ENCODE data around the gene BCAS3.

BCAS3 gene

GRCh38 chr17:61412860-61413660, 735.4 kb downstream of the BCAS3 start:
- CTCF ChIA-PET: interaction anchor here (0.5 to 3.1 kb wide), 12 partner anchors 14 to 1057 kb away, joined by 3 to 23 read pairs (median 3); partner anchors contain the start of gene TBX2

GRCh38 chr17:61413661-61414126, 736.0 kb downstream of the BCAS3 start:
- ChIA-PET POLR2A (interaction anchor here (1.1 to 2.1 kb wide), 6 partner anchors 14 to 180 kb away, joined by 3 to 11 read pairs (median 4); partner anchors contain the start of gene TBX2), CTCF (interaction anchor here (0.6 to 3.1 kb wide), 6 partner anchors 14 to 696 kb away, joined by 3 to 23 read pairs (median 3); partner anchors contain the start of gene TBX2)
- TF ChIP-seq FOXA1 (IDR thresholded peaks at IDR 0.05) (no peak), NFRKB (IDR thresholded peaks at IDR 0.05) (no peak), LEF1 (IDR thresholded peaks at IDR 0.05; ENCODE audit: borderline replicate concordance) (no peak), PKNOX1 (IDR thresholded peaks at IDR 0.05) (no peak), ARNT (IDR thresholded peaks at IDR 0.05) (no peak), HDGF (IDR thresholded peaks at IDR 0.05; ENCODE audit: borderline replicate concordance) (no peak), TARDBP (IDR thresholded peaks at IDR 0.05) (no peak), FOXM1 (IDR thresholded peaks at IDR 0.05; ENCODE audit: borderline replicate concordance) (no peak)
- no peak for DNase-seq (ENCODE audit: extremely low spot score)

More at GRCh38 chr17:61412860-61413660, 735.4 kb downstream of the BCAS3 start:
- TF ChIP-seq NFRKB (IDR thresholded peaks at IDR 0.05): no peak
- TF ChIP-seq L3MBTL2 (conservative IDR thresholded peaks at IDR 0.05): 0 out of 2 replicates have a peak, but pooled peaks have one; percentile 33
- no peak for DNase-seq (ENCODE audit: extremely low spot score)
- POLR2A ChIA-PET: interaction anchor here (1.1 to 2.1 kb wide), 7 partner anchors 13 to 423 kb away, joined by 3 to 11 read pairs (median 4); partner anchors contain the start of gene TBX2

- TF ChIP-seq PKNOX1 (IDR thresholded peaks at IDR 0.05) (no peak), TARDBP (IDR thresholded peaks at IDR 0.05) (no peak), NFRKB (IDR thresholded peaks at IDR 0.05) (no peak), LEF1 (IDR thresholded peaks at IDR 0.05; ENCODE audit: borderline replicate concordance) (no peak), L3MBTL2 (conservative IDR thresholded peaks at IDR 0.05) (no peak), ZNF384 (IDR thresholded peaks at IDR 0.05) (no peak), CTBP1 (IDR thresholded peaks at IDR 0.05; ENCODE audit: borderline replicate concordance) (no peak), FOXK2 (IDR thresholded peaks at IDR 0.05) (no peak), FOXA1 (IDR thresholded peaks at IDR 0.05) (no peak)
- CTCF ChIA-PET: interaction anchor here (0.6 to 3.1 kb wide), 3 partner anchors 141 to 695 kb away, joined by 3 to 23 read pairs (median 3); no protein-coding TSS in a partner anchor
These were observed 736.7 kb downstream of the BCAS3 start for GRCh38 chr17:61414141-61414935.

GRCh38 chr17:61414936-61415251, 737.2 kb downstream of the BCAS3 start:
- CTCF ChIA-PET: no interaction called here
- TF ChIP-seq ZNF384 (IDR thresholded peaks at IDR 0.05) (no peak), FOXA1 (IDR thresholded peaks at IDR 0.05) (no peak), CTBP1 (IDR thresholded peaks at IDR 0.05; ENCODE audit: borderline replicate concordance) (no peak), HDGF (IDR thresholded peaks at IDR 0.05; ENCODE audit: borderline replicate concordance) (no peak), FOXM1 (IDR thresholded peaks at IDR 0.05; ENCODE audit: borderline replicate concordance) (no peak), FOXK2 (IDR thresholded peaks at IDR 0.05) (no peak), TARDBP (IDR thresholded peaks at IDR 0.05) (no peak), PKNOX1 (IDR thresholded peaks at IDR 0.05) (no peak), LEF1 (IDR thresholded peaks at IDR 0.05; ENCODE audit: borderline replicate concordance) (no peak), SP1 (IDR thresholded peaks at IDR 0.05) (no peak), ARNT (IDR thresholded peaks at IDR 0.05) (no peak), ELF4 (IDR thresholded peaks at IDR 0.05) (no peak), NFRKB (IDR thresholded peaks at IDR 0.05) (no peak), BHLHE40 (IDR thresholded peaks at IDR 0.05; ENCODE audit: borderline replicate concordance) (no peak), SUZ12 (IDR thresholded peaks at IDR 0.05) (no peak), L3MBTL2 (conservative IDR thresholded peaks at IDR 0.05) (no peak)
- POLR2A ChIA-PET: interaction anchor here (0.8 to 1.3 kb wide), 2 partner anchors 14 to 179 kb away, joined by 3 to 4 read pairs; no protein-coding TSS in a partner anchor
- no peak for DNase-seq (ENCODE audit: extremely low spot score)

More at GRCh38 chr17:61414141-61414935, 736.7 kb downstream of the BCAS3 start:
- POLR2A ChIA-PET: interaction anchor here (0.8 to 1.8 kb wide), 4 partner anchors 13 to 180 kb away, joined by 3 to 9 read pairs (median 4); partner anchors contain the start of gene TBX2
- no peak for DNase-seq (ENCODE audit: extremely low spot score)

- no peak for DNase-seq (ENCODE audit: extremely low spot score)
- no peak for TF ChIP-seq ZNF384 (IDR thresholded peaks at IDR 0.05)
- no peak for TF ChIP-seq LEF1 (IDR thresholded peaks at IDR 0.05; ENCODE audit: borderline replicate concordance)
- TF ChIP-seq TARDBP (IDR thresholded peaks at IDR 0.05): no peak
- TF ChIP-seq CTBP1 (IDR thresholded peaks at IDR 0.05; ENCODE audit: borderline replicate concordance): no peak
- no peak for TF ChIP-seq SUZ12 (IDR thresholded peaks at IDR 0.05)
- CTCF ChIA-PET: interaction anchor here (0.6 kb wide), 1 partner anchor 642 kb away, joined by 3 read pairs; no protein-coding TSS in a partner anchor
- POLR2A ChIA-PET: no interaction called here
These were observed 737.9 kb downstream of the BCAS3 start for GRCh38 chr17:61415374-61416210.
